ENCODE results near the gene CCDC74B.
A peak's percentile ranks its signal among the peaks of the same experiment; 100 is the strongest.
"Not testable (repeated sequence)": the region's sequence is repeated elsewhere in the genome, so short reads cannot be mapped to it uniquely, and the experiment has no call there.

CCDC74B gene

GRCh38 chr2:130158631-130159030, 13.7 kb upstream of the CCDC74B start:
- no peak overlapping the region for H3K27ac ChIP-seq
- POLR2A ChIA-PET (ENCODE audit: low non-redundant PET) = no interaction called here
- no peak for TF ChIP-seq CTCF (conservative IDR thresholded peaks at IDR 0.05; ENCODE audit: low read depth)
- DNase-seq (ENCODE audit: low spot score) = no peak
- CTCF ChIA-PET = interaction anchor here (0.6 kb wide), 1 partner anchor 71 kb away, joined by 3 read pairs; no protein-coding TSS in a partner anchor

DNA sequence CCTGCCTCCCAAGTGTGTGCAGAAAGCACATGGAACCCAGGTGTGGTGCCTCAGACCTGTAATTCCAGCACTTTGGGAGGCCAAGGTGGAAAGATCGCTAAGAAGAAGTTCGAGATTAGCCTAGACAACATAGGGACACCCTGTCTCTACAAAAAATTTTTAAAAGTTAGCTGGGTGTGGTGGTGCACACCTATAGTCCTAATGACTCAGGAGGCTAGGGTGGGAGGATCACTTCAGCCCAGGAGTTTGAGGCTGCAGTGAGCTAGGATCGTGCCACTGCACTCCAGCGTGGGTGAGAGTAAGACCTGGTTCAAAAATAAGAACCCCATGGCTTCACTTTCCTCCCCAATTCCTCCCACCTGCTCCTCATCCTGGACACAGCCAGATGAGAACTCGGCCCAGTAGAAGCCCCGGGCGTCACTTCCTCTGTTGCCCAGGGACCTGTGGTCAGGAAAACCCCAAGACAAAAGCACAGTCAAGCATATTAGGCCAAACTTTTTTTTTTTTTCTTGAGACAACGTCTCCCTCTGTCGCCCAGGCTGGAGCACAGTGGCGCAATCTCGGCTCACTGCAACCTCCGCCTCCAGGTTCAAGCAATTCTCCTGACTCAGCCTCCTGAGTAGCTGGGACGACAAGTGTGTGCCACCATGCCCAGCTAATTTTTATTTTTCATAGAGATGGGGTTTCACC, 13.1 kb upstream of the CCDC74B start:
- POLR2A ChIA-PET (ENCODE audit: low non-redundant PET); H3K27ac ChIP-seq; DNase-seq (ENCODE audit: low spot score): not testable (repeated sequence)
- CTCF ChIA-PET = interaction anchor here (0.6 kb wide), 2 partner anchors 19 to 72 kb away, joined by 3 to 6 read pairs; no protein-coding TSS in a partner anchor

DNA sequence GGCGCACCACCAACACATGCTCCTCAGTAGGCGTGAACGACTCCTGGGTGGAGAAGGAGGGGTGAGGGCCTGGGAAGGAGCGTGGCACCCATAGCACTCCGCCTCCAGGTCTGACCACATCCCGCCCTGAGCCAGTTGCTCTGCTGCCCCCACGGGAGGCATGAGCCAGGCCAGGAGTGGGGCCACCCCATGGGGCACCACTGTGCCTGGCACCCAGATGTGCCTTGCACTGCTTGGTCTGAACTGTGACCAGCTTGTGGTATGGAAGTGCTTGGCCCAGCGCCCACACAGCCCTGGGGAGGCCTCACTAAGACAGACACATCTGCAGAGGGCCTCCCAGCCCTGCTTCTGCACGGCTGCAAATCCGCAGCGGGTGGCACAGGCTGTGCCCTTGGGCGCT, 12.4 kb upstream of the CCDC74B start:
- CTCF ChIA-PET; POLR2A ChIA-PET (ENCODE audit: low non-redundant PET); H3K27ac ChIP-seq; DNase-seq (ENCODE audit: low spot score): not testable (repeated sequence)

DNA sequence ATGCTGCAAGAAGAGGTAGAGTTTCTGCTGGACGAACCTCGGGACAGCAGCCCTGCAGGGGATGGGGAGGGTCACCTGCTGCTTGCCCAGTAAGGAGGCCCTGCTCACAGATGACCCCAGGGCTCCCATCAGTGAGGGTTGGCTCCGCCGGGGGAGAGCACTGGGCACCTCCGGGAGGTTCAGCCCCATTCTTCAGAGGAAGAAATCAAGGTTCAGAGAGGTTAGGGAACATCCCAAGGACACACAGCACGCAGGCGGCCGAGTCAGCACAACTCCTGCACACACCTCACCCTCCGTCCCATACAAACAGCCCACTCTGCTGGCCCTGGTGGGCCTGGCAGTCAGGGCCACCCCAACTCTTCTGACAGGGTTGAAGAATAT, 11.7 kb upstream of the CCDC74B start:
- H3K27ac ChIP-seq = no peak overlapping the region
- no peak for TF ChIP-seq CTCF (conservative IDR thresholded peaks at IDR 0.05; ENCODE audit: low read depth)
- ChIA-PET CTCF (no interaction called here), POLR2A (ENCODE audit: low non-redundant PET) (no interaction called here)
- no peak for DNase-seq (ENCODE audit: low spot score)

GRCh38 chr2:130155956-130156623, 11.2 kb upstream of the CCDC74B start:
- CTCF ChIA-PET = interaction anchor here (0.6 to 1.0 kb wide), 3 partner anchors 8 to 177 kb away, joined by 3 to 5 read pairs (median 3); no protein-coding TSS in a partner anchor
- TF ChIP-seq CTCF (conservative IDR thresholded peaks at IDR 0.05; ENCODE audit: low read depth) = peak; percentile 48
- POLR2A ChIA-PET (ENCODE audit: low non-redundant PET); H3K27ac ChIP-seq; DNase-seq (ENCODE audit: low spot score): not testable (repeated sequence)

- no peak for DNase-seq (ENCODE audit: low spot score)
- CTCF ChIA-PET = interaction anchor here (0.6 to 1.0 kb wide), 3 partner anchors 9 to 178 kb away, joined by 3 to 5 read pairs (median 3); no protein-coding TSS in a partner anchor
- TF ChIP-seq CTCF (conservative IDR thresholded peaks at IDR 0.05; ENCODE audit: low read depth) = no peak
- no peak overlapping the region for H3K27ac ChIP-seq
- POLR2A ChIA-PET (ENCODE audit: low non-redundant PET) = no interaction called here
Observed at GRCh38 chr2:130154773-130155765, 10.2 kb upstream of the CCDC74B start.

DNA sequence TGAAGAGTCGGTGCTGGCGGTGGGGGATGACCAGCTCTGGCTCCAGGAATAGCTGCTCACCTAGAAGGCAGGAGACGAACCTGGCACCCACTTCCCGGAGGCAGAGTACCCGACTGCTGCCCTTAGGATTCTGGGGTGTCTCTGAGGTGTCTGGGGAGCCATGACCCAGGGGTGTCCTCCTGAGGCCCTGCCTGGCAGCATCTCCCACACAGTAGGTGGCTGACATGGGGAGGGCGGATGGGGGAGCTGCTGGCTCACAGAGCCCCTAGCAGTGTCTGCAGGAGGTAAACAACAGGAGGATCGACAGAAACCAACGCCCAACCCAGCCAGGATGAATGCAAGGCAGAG, 9.5 kb upstream of the CCDC74B start:
- DNase-seq (ENCODE audit: low spot score); H3K27ac ChIP-seq; POLR2A ChIA-PET (ENCODE audit: low non-redundant PET); CTCF ChIA-PET: not testable (repeated sequence)

- POLR2A ChIA-PET (ENCODE audit: low non-redundant PET); CTCF ChIA-PET; H3K27ac ChIP-seq; DNase-seq (ENCODE audit: low spot score): not testable (repeated sequence)
Observed at GRCh38 chr2:130153721-130154422, 9.0 kb upstream of the CCDC74B start.
